ENCODE results near the gene CYP46A1.

Gene CYP46A1

GRCh38 chr14:99757331-99758070 lies 73.4 kb downstream of the CYP46A1 start:
- TF ChIP-seq GATA2 (IDR thresholded peaks at IDR 0.05; ENCODE audit: low read depth, low read length), result no peak
- TF ChIP-seq GATA3 (IDR thresholded peaks at IDR 0.05; ENCODE audit: low read depth, low read length), result no peak

DNA sequence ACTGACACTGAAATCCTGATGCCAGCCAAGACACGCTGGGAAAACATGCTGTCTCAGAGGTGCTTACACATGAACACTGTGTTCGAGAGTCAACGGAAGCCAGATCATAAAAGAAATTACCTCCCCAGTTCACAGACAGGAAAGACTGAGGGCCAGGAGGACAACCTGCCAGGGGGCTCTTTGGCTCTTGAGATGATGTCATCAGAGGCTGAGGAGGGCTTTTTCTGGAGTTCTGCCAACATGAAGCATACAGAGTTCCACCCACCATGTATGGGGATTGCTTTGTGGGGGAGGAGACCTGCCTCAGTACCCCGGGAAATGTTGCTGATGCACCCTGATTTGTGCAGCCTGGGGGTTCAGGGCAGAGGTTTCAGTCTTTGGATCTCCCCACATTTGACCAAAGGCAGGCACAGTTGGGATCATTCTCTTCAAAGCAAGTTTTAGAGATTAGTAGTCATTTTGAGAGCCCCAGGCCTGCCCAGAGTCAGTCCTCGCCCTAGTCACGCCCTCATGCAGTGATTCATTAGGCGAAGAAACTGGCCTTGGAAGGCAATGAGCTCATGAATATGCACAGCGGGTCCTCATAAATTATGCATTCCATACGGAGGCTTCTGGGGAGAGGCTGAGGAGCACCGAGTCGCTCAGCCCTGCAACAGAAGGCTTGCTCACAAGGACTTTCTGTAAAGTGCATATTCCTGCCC lies 74.2 kb downstream of the CYP46A1 start:
- no peak for TF ChIP-seq GATA3 (IDR thresholded peaks at IDR 0.05; ENCODE audit: low read depth, low read length)
- TF ChIP-seq GATA2 (IDR thresholded peaks at IDR 0.05; ENCODE audit: low read depth, low read length), result no peak

GRCh38 chr14:99758872-99759545 lies 74.9 kb downstream of the CYP46A1 start:
- TF ChIP-seq GATA3 (IDR thresholded peaks at IDR 0.05; ENCODE audit: low read depth, low read length), result no peak
- no peak for TF ChIP-seq GATA2 (IDR thresholded peaks at IDR 0.05; ENCODE audit: low read depth, low read length)

DNA sequence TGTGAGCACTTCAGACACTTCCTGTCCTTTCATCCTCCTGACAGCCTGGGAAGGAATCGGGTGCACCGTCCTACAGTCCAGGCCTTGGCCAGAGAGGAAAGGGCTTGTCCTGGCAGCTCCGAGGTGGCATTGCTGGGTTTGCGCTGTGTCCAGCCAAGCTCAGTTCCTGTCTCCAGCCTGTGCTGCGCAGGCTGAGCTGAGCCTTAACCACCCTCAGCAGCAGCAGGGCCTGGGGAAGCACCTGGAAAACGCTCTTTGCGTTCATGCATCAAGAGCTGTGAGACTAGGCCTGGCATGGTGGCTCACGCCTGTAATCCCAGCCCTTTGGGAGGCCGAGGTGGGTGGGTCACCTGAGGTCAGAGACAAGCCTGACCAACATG lies 75.4 kb downstream of the CYP46A1 start:
- TF ChIP-seq GATA3 (IDR thresholded peaks at IDR 0.05; ENCODE audit: low read depth, low read length) (no peak), GATA2 (IDR thresholded peaks at IDR 0.05; ENCODE audit: low read depth, low read length) (no peak)

DNA sequence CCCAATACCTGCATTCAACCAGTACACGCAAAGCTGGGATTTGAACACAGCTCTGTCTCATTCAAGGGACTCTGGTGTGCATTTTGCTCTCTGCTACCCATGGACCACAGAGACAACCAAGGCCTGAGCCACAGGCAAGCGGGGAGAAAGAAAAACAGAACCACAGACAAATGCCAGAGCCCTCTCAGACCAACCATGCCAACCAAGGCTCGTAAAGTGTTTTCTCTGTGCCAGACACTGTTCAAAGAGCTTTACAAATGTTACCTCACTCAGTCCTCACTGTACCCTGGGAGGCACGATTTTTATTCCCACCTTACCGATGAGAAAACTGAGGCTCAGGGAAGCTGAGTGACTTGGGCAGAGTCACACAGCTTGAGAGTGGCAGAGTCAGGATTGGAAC lies 76.7 kb downstream of the CYP46A1 start:
- TF ChIP-seq GATA3 (IDR thresholded peaks at IDR 0.05; ENCODE audit: low read depth, low read length), result no peak
- TF ChIP-seq GATA2 (IDR thresholded peaks at IDR 0.05; ENCODE audit: low read depth, low read length), result no peak

GRCh38 chr14:99763527-99764221 lies 79.6 kb downstream of the CYP46A1 start:
- no peak for TF ChIP-seq GATA3 (IDR thresholded peaks at IDR 0.05; ENCODE audit: low read depth, low read length)
- TF ChIP-seq GATA2 (IDR thresholded peaks at IDR 0.05; ENCODE audit: low read depth, low read length), result no peak

- TF ChIP-seq GATA3 (IDR thresholded peaks at IDR 0.05; ENCODE audit: low read depth, low read length) (no peak), GATA2 (IDR thresholded peaks at IDR 0.05; ENCODE audit: low read depth, low read length) (no peak)
Measured at GRCh38 chr14:99764222-99764706, 80.2 kb downstream of the CYP46A1 start.

DNA sequence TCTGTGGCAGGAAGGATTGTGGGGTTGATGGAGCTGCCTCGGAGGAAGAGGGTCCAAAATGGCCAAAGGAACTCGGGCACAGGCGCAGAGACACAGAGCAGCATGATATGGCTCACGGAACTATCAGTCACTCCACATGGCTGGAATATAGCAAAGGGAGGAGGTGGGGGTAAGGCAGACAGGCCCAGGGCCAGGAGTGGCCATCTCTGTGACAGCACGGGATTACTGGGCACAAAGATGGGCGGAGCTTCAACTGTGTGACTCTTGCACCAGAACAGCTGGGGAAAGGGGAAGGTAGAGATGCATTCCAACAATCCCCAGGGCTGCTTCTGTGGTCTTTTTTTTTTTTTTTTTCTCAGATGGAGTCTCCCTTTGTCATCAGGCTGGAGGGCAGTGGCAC lies 84.3 kb downstream of the CYP46A1 start:
- TF ChIP-seq GATA3 (IDR thresholded peaks at IDR 0.05; ENCODE audit: low read depth, low read length) (no peak), GATA2 (IDR thresholded peaks at IDR 0.05; ENCODE audit: low read depth, low read length) (no peak)

DNA sequence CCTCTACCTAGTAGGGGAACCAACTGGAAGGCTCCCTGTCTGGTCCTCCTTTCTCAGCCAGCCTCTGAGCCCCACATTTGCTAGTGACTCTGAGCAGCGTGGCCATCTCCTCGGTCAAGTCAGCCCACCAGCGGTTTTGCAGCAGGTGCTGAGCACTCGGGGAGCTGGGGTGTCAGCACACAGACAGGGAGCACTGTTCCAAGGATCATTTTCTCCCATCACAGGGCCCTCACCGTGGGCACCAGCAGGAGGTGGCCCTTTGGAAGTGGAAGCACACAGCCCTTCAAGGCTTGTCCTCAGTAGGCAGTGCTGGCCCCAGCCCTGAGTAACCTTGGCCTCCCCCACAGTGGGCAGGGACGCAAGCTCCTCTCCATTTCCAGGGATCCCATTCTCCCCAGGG lies 85.0 kb downstream of the CYP46A1 start:
- TF ChIP-seq GATA3 (IDR thresholded peaks at IDR 0.05; ENCODE audit: low read depth, low read length), result no peak
- TF ChIP-seq GATA2 (IDR thresholded peaks at IDR 0.05; ENCODE audit: low read depth, low read length), result no peak

GRCh38 chr14:99769799-99770198 lies 85.7 kb downstream of the CYP46A1 start:
- TF ChIP-seq GATA2 (IDR thresholded peaks at IDR 0.05; ENCODE audit: low read depth, low read length) (no peak), GATA3 (IDR thresholded peaks at IDR 0.05; ENCODE audit: low read depth, low read length) (no peak)

- TF ChIP-seq GATA3 (IDR thresholded peaks at IDR 0.05; ENCODE audit: low read depth, low read length) (no peak), GATA2 (IDR thresholded peaks at IDR 0.05; ENCODE audit: low read depth, low read length) (no peak)
Measured at GRCh38 chr14:99772371-99773283, 88.5 kb downstream of the CYP46A1 start.

GRCh38 chr14:99773521-99774497 lies 89.7 kb downstream of the CYP46A1 start:
- TF ChIP-seq GATA3 (IDR thresholded peaks at IDR 0.05; ENCODE audit: low read depth, low read length), result no peak
- peak; percentile 45 for TF ChIP-seq GATA2 (IDR thresholded peaks at IDR 0.05; ENCODE audit: low read depth, low read length)
